Activated CD4-positive, alpha-beta T cell treated with anti-CD3 and anti-CD28 coated beads, Interleukin-10, Interleukin-2, amounts not matched to agents 100 ng/mL and 50 ng/mL, durations not matched to agents 16 hours and 8 hours (primary cell): ENCODE results near the gene FOSL2.
A peak's percentile ranks its signal among the peaks of the same experiment; 100 is the strongest.
"Not testable (repeated sequence)": the region's sequence is repeated elsewhere in the genome, so short reads cannot be mapped to it uniquely, and the experiment has no call there.

Experiments used
- DNase-seq: peaks from one replicate; pipeline ENCODE4 v3.0.0-alpha.2; 2020

Gene FOSL2

DNA sequence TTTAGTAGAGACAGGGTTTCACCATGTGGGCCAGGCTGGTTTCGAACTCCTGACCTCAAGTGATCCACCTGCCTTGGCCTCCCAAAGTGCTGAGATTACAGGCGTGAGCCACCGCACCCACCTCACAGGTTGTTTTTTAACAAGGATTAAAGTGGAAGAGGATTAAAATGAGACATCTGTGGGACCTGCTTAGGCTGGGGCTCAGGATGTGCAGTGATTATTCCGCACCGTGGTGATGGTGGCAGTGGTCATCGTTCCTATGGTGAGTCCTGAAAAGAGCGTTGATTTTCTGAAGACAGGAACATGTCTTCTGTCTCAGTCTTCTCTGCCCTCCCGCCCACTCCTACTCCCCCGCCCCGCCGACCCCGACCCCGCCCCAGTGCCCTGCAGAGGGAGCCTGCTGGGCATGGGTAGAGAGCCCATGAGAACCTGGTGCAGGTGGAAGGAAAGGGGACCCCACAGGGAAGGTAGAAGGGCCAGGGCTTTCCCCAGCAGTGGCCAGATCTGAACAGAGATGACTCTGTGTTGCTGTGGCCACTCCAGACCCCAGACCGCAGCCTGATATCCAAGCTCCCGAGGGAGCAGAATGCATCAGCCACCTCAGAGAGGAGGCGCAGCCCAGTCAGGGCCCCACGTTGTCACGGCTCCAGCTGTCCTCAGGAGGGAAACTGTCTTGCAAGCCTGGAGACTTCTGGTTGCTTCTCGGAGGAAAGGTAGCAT, 34.5 kb upstream of the FOSL2 start:
- DNase-seq: no peak

DNA sequence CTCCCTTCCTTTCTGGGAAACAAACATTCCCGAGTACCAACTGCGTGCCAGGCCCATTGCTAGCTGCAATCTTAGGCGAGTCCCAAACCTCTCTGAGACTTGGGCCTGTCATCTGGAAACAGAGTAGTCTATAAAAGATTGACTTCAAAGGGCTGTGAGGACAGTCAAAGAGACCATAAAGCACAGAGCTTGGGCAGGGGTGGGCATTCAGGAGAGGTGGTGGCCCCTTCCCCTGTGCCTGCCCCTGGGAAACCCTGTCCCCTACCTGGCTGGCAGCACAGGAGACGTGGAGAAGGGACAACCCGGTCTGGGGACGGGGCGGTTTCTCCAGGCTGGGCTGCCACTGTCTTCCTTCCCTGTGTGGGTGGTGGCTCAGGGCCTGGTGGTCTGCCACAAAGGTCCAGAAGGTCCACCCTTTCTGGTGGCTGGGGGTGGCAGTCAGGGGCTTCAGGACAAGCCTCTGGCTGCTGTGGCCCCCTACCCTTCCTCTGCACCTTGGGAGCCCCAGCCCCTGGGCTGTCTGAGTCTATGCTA, 33.9 kb upstream of the FOSL2 start:
- no peak for DNase-seq

DNA sequence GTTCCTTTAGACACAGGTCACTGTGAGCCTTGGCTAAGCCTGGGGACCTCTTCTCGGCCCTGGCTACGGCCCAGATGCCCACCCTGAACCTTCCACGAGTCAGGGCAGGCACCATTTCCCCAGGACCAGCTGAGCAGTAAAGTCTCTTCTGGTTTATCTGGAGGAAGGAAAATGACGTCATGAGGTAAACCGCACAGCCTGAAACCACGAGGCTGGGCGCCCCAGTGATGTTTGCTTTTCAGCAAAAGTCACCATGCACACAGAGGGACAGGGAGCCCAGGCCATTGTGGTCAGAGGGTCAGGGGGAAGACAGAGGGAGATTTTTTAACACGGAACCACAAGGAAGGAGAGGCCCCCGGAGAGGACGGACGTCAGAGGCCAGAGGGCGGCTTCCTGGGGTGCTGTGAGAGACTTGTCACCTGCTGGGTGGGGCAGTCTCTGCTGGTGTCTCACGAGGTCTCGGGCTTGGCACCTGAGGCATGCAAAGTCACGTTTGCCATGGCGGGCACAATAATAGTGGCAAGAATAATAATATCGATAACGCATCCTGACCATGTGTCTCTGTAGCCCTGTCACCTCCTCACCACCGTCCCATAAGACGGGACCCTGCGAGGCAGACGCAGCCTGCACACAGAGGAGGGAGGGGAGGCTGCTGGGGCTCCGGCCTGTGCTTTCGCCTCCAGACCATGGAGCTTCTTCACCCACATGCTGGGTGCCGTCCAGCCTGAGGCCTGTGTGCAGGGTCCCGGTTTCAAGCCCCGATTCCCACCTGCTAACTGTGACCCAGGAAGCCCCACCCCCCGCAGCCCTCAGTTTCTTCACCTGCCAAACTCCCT, 33.2 kb upstream of the FOSL2 start:
- peak; percentile 91 for DNase-seq

DNA sequence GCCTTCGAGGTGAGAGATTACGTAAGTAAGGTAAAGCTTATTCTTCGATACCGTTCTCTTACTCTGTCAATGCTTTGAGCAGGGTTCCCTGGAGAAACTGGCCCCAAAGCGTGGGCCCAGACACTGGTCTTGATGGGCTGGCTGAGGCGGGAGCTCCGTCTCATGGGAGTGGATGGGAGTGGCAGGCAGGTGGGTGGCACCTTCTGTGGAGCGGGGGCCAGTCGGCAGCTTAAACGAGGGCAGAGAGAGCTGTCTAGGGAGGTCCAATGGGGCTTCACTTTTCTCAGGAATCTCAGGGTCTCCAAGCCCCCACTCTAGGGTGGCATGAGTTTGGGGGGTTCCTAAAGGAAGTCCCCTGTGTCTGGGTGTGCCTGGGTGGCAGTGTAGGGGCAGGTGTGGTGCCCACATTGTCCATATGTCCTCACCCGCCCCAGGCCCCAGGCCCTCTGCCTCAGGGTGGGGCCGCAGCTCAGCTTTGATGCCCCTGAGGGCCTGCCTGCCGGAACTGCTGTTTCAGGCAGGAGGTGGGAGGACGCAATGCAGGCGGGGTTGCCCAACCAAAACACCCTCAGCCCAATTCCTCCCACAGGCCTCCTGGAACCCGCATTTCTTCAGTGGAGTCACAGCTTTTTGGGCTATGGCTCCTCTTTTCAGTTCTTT, 32.5 kb upstream of the FOSL2 start:
- DNase-seq: no peak

DNA sequence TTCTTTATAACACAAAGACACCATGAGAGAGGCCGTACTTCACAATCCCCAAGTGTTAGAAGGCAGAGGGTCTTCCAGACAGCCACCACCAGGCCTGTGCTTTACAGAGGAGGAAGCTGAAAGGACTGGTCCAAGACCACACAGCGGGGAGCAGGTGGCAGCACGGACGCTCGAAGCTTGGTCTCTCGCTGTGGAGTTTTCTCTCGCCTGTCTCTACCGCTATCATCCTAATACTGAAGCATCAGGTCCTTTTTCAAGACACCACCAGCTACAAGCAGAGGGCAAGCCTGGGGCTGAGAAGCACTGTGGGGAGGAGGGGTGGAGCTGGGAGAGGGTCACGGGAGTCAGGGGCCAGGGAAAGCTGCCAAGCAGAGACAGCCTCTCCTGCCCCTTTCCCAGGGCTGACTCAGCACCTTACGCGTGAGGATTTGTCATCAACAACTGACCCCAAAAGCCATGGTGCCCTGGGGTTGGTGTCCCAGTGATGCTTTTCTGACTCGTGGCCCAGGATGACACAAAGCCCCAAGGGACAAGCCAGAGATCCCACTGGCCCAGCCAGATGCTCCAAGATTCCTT, 31.9 kb upstream of the FOSL2 start:
- DNase-seq: no peak

DNA sequence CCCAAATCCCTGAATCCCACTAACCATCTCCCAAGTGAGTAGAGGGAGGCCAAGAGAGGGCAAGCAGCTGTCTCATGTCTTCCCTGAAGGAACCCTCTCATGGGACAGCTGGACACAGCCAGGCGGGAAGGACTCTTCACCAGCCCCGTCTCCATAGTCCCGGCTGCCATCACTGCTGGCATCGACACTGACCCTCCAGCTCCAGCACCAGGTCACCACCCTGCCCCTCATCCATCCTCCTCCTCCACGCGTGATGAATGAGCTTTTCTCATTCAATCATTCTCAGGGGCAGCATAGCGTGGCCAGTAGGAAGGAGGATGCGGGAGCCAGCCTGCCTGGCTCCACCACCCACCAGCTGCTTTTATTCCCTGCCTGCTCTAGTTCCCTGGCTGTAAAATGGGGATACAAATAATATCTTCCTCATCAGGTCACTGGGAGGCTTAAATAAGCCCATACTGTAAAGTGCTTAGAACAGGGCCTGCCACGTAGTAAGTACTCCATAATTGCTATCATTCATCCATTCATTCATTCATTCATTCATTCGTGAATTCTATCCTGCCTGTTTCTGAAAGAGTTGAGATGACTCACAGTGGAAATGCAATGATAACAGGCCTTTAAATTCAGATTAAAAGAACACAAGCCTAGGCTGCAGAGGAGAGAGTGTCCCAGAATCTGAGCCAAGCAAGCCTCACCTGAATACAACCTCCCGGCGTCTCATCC, 30.5 kb upstream of the FOSL2 start:
- no peak for DNase-seq

DNA sequence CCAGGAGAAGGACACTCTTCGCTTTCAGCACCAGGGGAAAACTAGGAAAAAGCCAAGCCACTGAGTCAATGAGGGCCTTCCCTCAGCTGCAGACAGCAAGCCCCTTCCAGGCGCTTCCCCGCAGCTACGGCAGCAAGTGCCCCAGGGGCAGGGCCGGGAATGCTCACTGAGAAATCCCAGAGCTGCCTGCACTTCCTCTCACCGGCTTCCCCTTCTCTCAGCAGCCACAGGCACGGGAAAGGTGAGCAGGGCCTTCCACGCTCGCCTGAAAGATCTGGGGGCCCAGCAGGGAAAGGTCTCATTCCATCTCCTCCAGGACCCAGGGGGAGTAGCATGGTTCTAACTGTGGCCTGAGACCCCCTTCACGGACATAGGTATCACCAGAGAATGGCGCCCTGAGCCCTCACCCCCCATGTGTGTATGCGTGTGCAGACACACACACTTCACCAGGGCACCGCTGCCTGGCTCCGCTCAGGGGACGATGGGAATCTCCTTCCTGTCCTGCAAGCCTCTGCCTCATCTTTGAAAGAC, 29.6 kb upstream of the FOSL2 start:
- no peak for DNase-seq

DNA sequence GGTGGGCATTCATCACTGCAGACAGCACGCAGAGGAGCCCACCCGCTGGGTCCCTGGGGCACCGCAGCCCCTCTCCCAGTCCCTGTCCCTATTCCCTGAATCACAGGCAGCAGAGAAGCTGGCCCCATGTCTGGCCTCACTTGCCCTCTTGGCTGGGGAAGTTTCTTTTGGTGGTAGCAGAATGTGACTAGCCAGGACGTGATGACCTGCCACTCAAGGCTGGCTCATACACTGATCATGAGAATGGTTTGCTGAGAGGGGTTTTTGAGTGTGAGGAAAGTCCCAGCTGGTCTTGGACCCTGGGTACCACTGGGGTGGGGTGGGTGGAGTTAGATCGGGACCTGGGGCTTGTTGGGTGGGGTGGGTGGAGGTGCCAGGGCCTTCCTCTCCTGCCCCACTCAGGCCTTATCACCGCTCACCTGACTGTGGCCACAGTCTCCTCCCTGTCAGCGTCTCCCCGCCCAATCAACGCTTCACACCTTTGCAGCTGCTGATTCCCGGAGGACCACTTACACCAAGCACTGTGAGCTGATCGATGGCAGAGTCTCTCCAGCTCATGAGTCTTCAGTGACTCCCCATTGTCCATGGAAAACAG, 28.9 kb upstream of the FOSL2 start:
- DNase-seq: no peak

DNA sequence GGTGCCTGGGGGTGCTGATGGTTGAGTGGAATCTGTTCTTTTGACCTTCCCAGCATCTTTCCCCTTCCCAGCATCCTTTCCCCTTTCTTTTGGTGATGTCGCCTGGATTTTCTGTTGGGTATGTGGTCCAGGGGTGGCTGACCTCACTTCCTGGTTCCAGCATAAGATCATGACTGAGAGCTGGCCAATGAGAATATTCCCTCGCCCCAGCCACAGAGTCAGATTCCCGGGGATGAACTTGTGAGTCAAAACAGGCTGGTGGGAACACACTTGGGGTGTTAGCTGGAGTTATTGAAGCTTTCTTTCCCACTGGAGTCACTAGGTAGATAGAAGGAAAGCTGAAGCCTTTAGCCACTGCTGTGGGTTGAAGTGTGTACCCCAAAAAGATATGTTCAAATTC, 28.0 kb upstream of the FOSL2 start:
- no peak for DNase-seq

DNA sequence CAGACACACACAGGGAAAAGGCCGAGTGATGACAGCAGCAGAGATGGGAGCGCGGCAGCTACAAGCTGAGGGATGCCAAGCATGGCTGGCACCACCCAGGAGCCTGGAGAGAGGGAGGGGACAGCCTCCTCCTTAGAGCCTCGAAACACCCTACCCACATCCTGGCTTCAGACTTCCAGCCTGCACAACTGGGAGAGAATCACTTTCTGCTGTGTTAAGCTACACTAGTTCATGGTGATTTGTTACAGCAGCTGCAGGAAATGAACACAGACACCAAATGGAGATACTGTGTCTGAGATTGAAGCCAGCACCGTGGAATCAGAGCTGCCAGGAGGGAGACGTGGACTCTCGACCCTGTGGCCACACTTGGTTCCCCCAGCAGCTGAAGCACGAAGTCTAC, 27.5 kb upstream of the FOSL2 start:
- no peak for DNase-seq

DNA sequence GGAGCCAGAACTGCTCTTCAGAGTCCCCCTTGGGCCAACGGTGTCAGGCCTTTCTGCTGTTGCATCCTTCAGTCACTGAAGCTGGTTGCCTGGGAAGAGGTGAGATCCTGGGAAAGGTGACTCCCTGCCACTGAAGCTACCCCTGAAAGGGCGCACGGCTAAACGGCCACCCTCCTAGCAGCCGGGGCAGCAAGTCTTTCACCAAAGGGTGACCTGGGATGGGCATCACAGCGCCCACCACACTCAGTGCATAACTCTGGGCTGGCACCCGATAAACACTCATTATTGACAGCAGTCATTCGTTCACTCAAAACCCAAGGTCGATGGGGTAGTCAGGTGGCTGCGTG, 26.5 kb upstream of the FOSL2 start:
- DNase-seq: no peak

DNA sequence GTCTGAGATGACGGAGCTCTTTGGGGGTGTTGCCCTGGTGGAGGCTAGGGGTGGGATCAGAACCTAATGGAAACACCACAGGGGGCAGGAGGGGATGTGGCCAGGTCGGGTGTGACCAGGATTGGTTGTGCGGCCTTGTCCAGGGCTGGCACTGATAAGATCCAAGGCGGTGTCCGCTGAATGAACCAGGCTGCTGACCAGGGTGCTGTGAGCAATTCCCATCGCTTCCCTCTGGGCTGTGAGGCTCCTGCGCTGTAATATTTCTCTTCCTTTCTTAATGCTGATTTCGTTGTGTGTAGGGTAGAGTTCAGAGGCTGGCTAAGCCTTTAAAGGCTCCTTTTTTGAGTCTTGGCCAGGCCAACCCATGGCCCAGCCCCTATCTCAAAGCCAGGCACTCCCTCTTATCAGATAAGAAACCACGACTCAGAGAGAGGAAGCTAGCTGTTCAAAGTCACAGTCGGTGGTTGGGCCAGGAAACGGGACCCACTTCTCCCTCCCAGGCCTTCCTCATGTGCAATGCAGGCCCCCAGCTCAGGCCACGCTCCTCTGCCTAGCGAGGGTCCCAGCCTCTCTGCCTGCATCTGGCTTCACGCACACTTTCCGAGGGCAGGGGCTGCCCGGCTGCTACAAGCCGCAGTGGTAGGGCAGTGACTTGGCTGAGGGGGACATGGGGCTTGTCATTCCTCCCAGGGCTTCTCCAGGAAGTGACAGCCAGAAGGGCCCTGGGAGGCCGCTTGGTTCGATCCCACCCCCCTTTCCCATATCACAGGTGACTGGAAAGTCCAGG, 26.0 kb upstream of the FOSL2 start:
- DNase-seq: peak; percentile 83

DNA sequence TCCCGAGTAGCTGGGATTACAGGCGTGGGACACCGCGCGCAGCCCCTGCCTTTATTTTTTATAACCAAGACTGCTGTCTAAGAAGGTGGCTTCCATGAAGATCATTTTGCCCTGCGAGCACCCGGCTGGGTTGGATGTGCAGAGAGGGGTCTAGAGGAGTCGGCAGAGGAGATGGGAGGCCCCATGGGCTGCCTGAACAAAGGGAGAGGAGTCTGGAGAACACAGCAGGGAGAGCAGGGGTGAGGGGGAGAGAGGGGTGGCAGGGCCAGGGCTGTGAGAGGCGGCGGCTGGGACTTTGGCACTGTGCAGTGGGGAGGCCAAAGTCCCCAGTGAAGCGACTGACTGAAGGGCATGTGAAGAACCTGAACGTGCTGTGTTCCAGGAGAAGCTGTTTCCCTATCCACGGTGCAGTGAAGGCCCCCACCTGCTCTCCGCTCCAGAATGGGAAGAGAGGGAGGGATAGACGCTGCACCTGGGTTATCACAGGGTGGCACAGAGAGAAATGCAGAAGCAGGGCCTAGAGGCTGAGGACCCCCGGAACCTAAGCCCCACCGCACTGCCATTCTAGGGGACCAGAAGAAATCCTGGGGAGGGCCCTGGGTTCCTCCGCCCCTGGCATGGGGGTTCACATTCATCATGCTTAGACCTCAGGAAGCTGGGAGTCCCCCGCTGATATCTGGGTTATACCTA, 24.8 kb upstream of the FOSL2 start:
- no peak for DNase-seq

DNA sequence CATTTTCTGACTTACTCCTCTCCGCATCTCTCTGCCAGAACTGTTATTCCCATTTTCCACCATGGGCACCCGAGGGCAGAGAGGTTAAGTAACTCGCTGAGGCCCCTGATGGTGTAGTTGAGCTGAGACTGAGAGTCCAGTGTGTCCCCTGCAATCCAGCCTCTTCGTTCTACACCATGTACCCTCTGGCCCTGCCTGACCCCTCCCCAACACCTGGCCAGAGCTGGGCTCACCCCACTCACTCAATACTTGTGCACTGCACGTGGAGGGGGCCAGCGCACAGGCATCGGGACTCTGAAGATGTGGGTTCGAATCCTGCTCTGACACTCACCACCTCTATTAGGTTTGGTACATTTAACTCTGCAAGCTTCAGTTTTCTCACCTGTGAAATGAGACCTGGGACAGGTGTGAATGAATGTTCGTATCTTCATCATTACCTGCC, 24.3 kb upstream of the FOSL2 start:
- DNase-seq: no peak

DNA sequence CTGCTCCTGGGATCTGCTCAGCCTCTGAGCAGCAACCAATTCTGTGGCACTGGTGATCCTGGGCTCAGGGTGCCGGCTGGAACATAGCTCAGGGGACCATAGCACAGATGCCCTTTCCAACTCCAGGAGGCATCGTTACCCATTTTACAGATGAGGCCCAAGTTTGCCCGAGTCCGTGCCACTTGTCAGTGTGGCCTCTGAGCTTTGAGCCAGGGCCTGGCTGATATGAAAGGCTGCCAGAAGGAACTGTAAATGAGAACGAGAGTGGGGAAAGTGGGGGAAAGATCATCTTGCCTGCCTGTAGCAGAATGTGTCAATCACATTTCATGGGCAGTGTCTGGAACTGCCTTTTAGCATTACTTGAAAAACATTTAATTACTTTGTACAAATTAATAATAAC, 23.3 kb upstream of the FOSL2 start:
- DNase-seq: no peak

DNA sequence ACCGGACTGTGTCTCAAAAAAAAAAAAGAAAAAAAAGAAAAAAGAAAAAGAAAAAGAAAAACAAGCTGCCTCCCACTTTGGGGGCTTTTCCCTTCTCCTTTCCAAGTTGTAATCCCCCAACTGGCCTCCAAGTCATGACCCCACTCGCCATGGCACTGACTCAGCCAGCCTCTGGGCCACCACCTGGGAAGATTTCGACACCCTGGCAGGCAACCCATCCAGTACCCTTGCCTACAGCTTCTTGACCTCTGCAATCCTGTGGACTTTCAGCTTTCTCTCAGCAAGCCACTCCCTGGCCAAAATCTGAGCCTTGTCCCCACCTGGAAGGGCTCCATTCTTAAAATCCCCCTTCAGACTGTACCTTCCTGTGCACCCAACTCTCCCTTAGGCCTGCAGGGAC, 22.3 kb upstream of the FOSL2 start:
- no peak for DNase-seq

DNA sequence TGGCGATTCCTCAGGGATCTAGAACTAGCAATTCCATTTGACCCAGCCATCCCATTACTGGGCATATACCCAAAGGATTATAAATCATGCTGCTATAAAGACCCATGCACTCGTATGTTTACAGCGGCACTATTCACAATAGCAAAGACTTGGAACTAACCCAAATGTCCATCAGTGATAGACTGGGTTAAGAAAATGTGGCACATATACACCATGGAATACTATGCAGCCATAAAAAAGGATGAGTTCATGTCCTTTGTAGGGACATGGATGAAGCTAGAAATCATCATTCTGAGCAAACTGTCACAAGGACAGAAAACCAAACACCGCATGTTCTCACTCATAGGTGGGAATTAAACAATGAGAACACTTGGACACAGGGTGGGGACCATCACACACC, 20.9 kb upstream of the FOSL2 start:
- DNase-seq: not testable (repeated sequence)

DNA sequence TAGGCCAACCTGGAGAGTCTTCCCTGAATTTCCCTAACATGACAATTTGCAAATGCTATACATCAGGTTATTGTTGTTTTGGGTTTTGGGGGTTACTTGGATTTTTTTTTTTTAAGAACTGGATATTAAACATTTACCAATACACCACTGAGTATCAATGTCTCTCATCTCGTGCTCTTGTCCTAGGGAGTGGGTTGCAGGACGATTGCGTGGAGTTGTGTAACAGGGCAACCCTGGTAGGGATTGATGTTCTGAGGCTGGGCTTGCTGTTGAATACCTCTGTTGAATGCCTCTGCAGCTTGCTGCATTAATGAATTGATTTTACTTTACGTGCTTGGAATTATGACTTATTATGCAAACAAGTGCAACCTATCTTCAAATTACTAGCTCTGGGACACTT, 18.8 kb upstream of the FOSL2 start:
- no peak for DNase-seq

DNA sequence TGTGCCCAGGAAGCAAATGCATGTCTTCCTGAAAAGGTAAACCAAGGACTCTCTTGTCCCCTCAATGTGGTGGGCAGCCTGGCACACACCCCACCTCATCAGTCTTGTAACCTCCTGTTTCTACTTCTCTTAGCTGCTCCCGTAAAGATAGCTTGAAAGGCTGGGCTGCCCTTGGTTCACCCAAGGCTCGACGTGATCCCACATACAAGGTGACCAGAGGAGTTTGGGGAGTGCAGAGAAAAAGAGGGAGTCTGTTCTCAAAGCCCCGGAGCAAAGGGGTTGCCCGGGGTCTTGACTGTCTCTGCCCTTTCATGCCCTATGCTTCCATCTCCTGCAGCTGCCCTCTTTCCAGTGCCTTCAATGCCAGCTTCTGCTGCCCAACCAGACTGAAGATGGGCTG, 18.3 kb upstream of the FOSL2 start:
- DNase-seq: no peak

DNA sequence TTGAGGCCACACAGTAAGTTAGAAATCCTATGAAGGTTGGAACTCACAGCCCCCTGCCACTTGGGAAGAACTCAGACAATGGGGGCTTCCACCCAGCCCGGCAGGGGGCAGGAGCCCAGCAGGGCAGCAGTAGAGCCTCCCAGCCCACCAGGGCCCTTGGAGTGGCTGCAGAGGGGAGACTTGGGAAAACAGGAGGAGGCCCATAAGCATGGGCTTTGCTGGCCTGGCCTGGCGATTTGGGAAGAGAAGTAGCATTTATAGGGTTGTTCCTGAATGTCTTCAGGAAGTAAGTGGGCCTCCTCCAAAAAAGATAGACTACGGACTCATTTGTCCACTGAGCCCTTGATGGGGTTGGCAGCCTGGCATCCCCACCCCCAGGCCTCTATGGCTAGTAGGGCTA, 17.4 kb upstream of the FOSL2 start:
- no peak for DNase-seq
